ENCODE results near the gene BRME1.

DNA sequence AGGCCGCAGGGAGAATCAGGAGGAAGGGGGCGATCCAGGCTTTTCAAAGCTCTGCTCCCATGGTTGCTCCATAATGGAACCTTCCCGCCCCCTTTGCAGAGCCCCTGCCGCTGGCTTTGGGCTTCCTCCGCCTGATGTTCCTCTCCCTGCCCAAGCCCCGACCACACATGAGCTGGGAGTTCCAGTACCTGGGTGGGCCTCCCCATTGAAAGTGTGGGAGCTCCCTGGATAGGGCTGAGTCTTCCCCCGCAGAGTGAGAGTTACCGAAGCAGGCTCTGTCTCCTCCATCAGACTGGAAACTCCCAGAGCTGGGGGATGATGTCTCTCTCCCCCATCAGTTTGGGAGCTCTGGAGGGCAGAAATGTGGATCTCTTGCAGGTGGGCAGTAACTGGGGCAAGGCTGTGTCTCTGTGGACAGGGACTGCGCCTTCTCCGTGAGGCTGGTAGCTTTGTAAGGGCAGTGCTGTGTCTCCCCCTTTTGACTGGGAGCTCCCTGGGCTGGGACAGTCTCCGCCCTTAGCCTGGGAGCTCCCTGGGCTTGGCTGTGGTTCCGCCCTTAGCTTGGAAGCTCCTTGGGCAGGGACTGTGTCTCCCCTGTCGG lies 47.1 kb upstream of the BRME1 start:
- TF ChIP-seq, protein P1, sequence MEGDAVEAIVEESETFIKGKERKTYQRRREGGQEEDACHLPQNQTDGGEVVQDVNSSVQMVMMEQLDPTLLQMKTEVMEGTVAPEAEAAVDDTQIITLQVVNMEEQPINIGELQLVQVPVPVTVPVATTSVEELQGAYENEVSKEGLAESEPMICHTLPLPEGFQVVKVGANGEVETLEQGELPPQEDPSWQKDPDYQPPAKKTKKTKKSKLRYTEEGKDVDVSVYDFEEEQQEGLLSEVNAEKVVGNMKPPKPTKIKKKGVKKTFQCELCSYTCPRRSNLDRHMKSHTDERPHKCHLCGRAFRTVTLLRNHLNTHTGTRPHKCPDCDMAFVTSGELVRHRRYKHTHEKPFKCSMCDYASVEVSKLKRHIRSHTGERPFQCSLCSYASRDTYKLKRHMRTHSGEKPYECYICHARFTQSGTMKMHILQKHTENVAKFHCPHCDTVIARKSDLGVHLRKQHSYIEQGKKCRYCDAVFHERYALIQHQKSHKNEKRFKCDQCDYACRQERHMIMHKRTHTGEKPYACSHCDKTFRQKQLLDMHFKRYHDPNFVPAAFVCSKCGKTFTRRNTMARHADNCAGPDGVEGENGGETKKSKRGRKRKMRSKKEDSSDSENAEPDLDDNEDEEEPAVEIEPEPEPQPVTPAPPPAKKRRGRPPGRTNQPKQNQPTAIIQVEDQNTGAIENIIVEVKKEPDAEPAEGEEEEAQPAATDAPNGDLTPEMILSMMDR (IDR thresholded peaks at IDR 0.05; ENCODE audit: poor library complexity), result no peak
- no peak for TF ChIP-seq EZH2 (IDR thresholded peaks at IDR 0.05; ENCODE audit: borderline replicate concordance)
- no peak for TF ChIP-seq EZH2phosphoT487 (IDR thresholded peaks at IDR 0.05; ENCODE audit: low read depth, severe bottlenecking, unreplicated experiment)
